H1 (cell line): ENCODE measurements around the gene ARNT2. TPM values are rescaled to one million over a fixed set of nuclear protein-coding genes. Genes with fewer than 3 reads are reported as not detected.
A peak's percentile ranks its signal among the peaks of the same experiment; 100 is the strongest.

Experiments
- CTCF ChIA-PET: fragments of 300-600 bp; sonication (Branson Sonifier 250); formaldehyde crosslinking; loops from one replicate; lab custom pipeline; 2021; ENCODE audit not compliant: partially characterized antibody; lab: Charles Lee
- POLR2A ChIA-PET: fragments of 300-600 bp; sonication (Branson Sonifier 250); formaldehyde crosslinking; loops from one replicate; lab custom pipeline; 2021; ENCODE audit warnings: inconsistent platforms; ENCODE audit not compliant: partially characterized antibody; lab: Charles Lee
- DNase-seq, 2 experiments: peaks; one replicate each; pipeline versions ENCODE4 v3.0.0 to v3.0.0-alpha.2; 2010 to 2022; ENCODE audit warnings: low spot score in 2 of 2, low read depth in 1 of 2, mixed read lengths in 1 of 2
- FAIRE-seq: peaks from 2 replicates; lab custom pipeline; 2011; peaks lifted over from hg19 to GRCh38; lab: Jason Lieb, UNC
- H2AFZ ChIP-seq: 2 replicates; pipeline ENCODE4 v1.8.1; 2012; ENCODE audit warnings: low read length, inconsistent platforms
- H2AK5ac ChIP-seq: 2 replicates; pipeline ENCODE4 v1.6.1; 2013; ENCODE audit warnings: low read depth, low read length
- H2BK120ac ChIP-seq: replicated peaks from 2 replicates; pipeline ENCODE3; 2013; ENCODE audit warnings: low read depth, low read length, inconsistent platforms
- H2BK12ac ChIP-seq: 2 replicates; pipeline ENCODE4 v1.6.1; 2013; ENCODE audit warnings: low read depth, low read length
- H2BK15ac ChIP-seq: 2 replicates; pipeline ENCODE4 v1.6.1; 2013; ENCODE audit warnings: low read length
- H2BK20ac ChIP-seq: 2 replicates; pipeline ENCODE4 v1.6.1; 2013; ENCODE audit warnings: low read length
- H2BK5ac ChIP-seq: 2 replicates; pipeline ENCODE4 v1.6.1; 2013; ENCODE audit warnings: low read depth, low read length
- H3K14ac ChIP-seq: 2 replicates; pipeline ENCODE4 v1.6.1; 2013; ENCODE audit warnings: inconsistent platforms; ENCODE audit not compliant: insufficient read length
- H3K18ac ChIP-seq: 2 replicates; pipeline ENCODE4 v1.6.1; 2013; ENCODE audit warnings: low read length; ENCODE audit errors: extremely low read depth
- H3K23ac ChIP-seq: 2 replicates; pipeline ENCODE4 v1.6.1; 2013; ENCODE audit warnings: inconsistent platforms; ENCODE audit not compliant: insufficient read length
- H3K23me2 ChIP-seq: 2 replicates; pipeline ENCODE4 v1.6.1; 2013; ENCODE audit warnings: low read depth, low read length
- H3K27ac ChIP-seq: 2 replicates; pipeline ENCODE4 v1.6.1; 2011; ENCODE audit warnings: low read depth, low read length, inconsistent platforms
- H3K27me3 ChIP-seq, 4 experiments: replicated peaks in 1 of 4; 1 replicate in 1 of 4; 2 replicates in 3 of 4; pipeline versions ENCODE4 v1.6.1 to v1.8.1; 2011 to 2013; ENCODE audit warnings: low read length in 3 of 4, mild to moderate bottlenecking in 3 of 4, inconsistent platforms in 2 of 4, mixed read lengths in 2 of 4, moderate library complexity in 1 of 4; ENCODE audit not compliant: control insufficient read depth in 3 of 4, insufficient read depth in 3 of 4; ENCODE audit errors: extremely low read depth in 1 of 4
- H3K36me3 ChIP-seq, 4 experiments: 2 replicates each; pipeline versions ENCODE4 v1.6.1 to v1.8.1; 2011 to 2013; ENCODE audit warnings: mild to moderate bottlenecking in 4 of 4, low read length in 3 of 4, moderate library complexity in 2 of 4, control low read depth in 1 of 4, inconsistent platforms in 1 of 4; ENCODE audit not compliant: insufficient read depth in 4 of 4, control insufficient read depth in 2 of 4
- H3K4ac ChIP-seq: replicated peaks from 2 replicates; pipeline ENCODE3; 2013; ENCODE audit warnings: low read length, low read depth, mixed read lengths, inconsistent platforms; ENCODE audit not compliant: insufficient read length
- H3K4me1 ChIP-seq, 4 experiments: replicated peaks in 1 of 4; 1 replicate in 1 of 4; 2 replicates in 3 of 4; pipeline versions ENCODE4 v1.6.1 to v1.8.1; 2011 to 2013; ENCODE audit warnings: low read length in 3 of 4, inconsistent platforms in 2 of 4, mixed read lengths in 1 of 4; ENCODE audit not compliant: insufficient read depth in 4 of 4, control insufficient read depth in 3 of 4
- H3K4me2 ChIP-seq, 2 experiments: 2 replicates each; pipeline versions ENCODE4 v1.6.1 to v1.8.1; 2011 to 2013; ENCODE audit warnings: low read depth in 2 of 2, low read length in 2 of 2, control low read depth in 1 of 2, inconsistent platforms in 1 of 2, mild to moderate bottlenecking in 1 of 2; ENCODE audit not compliant: insufficient read depth in 1 of 2
- H3K4me3 ChIP-seq, 4 experiments: fragments of 200-600, 300-600 bp in 1 of 4; sonication (generic), shearing (Covaris generic), sonication (Bioruptor Twin) in 1 of 4; 2 replicates each; pipeline versions ENCODE4 v1.5.1 to v1.8.1; 2011 to 2016; ENCODE audit warnings: low read length in 4 of 4, low read depth in 3 of 4, control low read depth in 2 of 4, inconsistent platforms in 2 of 4, mild to moderate bottlenecking in 2 of 4, mixed read lengths in 1 of 4, moderate library complexity in 1 of 4; ENCODE audit not compliant: insufficient read depth in 2 of 4; ENCODE audit errors: extremely low read depth in 1 of 4
- H3K56ac ChIP-seq: replicated peaks from 2 replicates; pipeline ENCODE3; 2013; ENCODE audit warnings: low read depth, mild to moderate bottlenecking, mixed read lengths, low read length, inconsistent platforms; ENCODE audit not compliant: insufficient read length
- H3K79me1 ChIP-seq: 2 replicates; pipeline ENCODE4 v1.6.1; 2013; ENCODE audit warnings: low read depth, low read length, control low read depth
- H3K79me2 ChIP-seq, 2 experiments: 2 replicates each; pipeline versions ENCODE4 v1.6.1 to v1.8.1; 2012 to 2013; ENCODE audit warnings: low read length in 2 of 2, mild to moderate bottlenecking in 2 of 2, inconsistent platforms in 1 of 2; ENCODE audit not compliant: insufficient read depth in 2 of 2, control insufficient read depth in 1 of 2
- H3K9ac ChIP-seq, 4 experiments: replicated peaks in 1 of 4; 1 replicate in 1 of 4; 2 replicates in 3 of 4; pipeline versions ENCODE4 v1.6.1 to v1.8.1; 2011 to 2013; ENCODE audit warnings: low read depth in 3 of 4, low read length in 3 of 4, control low read depth in 2 of 4, mild to moderate bottlenecking in 2 of 4, moderate library complexity in 2 of 4, inconsistent platforms in 1 of 4; ENCODE audit errors: extremely low read depth in 1 of 4
- H3K9me3 ChIP-seq, 2 experiments: 2 replicates each; pipeline versions ENCODE4 v1.6.1 to v1.8.1; 2012 to 2013; ENCODE audit warnings: mild to moderate bottlenecking in 2 of 2, moderate library complexity in 2 of 2, control low read depth in 1 of 2, inconsistent platforms in 1 of 2, low read depth in 1 of 2, low read length in 1 of 2, mixed read lengths in 1 of 2; ENCODE audit not compliant: insufficient read depth in 2 of 2
- H4K20me1 ChIP-seq, 2 experiments: replicated peaks in 1 of 2; 2 replicates each; pipeline versions ENCODE3 to v1.8.1; 2011 to 2013; ENCODE audit warnings: inconsistent platforms in 2 of 2, low read length in 2 of 2, mild to moderate bottlenecking in 1 of 2; ENCODE audit not compliant: insufficient read depth in 2 of 2, control insufficient read depth in 1 of 2
- H4K5ac ChIP-seq: 2 replicates; pipeline ENCODE4 v1.6.1; 2013; ENCODE audit warnings: low read length, low read depth, mixed read lengths, inconsistent platforms; ENCODE audit not compliant: insufficient read length
- H4K8ac ChIP-seq: 2 replicates; pipeline ENCODE4 v1.8.0; 2013; ENCODE audit warnings: mild to moderate bottlenecking, moderate library complexity, low read length, inconsistent platforms; ENCODE audit not compliant: insufficient read depth; ENCODE audit errors: extremely low read depth
- H4K91ac ChIP-seq: replicated peaks from 2 replicates; pipeline ENCODE3; 2013; ENCODE audit warnings: low read length, mixed read lengths, inconsistent platforms; ENCODE audit not compliant: insufficient read length
- GTF2F1 ChIP-seq: IDR thresholded peaks from 2 replicates; pipeline ENCODE4 v1.6.1; 2012; ENCODE audit warnings: low read depth, low read length, improper control_type of control experiment, borderline replicate concordance
- RAD21 ChIP-seq, 2 experiments: IDR thresholded peaks in 1 of 2; conservative IDR thresholded peaks in 1 of 2; 2 replicates each; pipeline ENCODE4 v1.6.1; 2011; ENCODE audit warnings: low read depth in 2 of 2, low read length in 2 of 2, improper control_type of control experiment in 1 of 2, inconsistent platforms in 1 of 2, mild to moderate bottlenecking in 1 of 2, moderate library complexity in 1 of 2
- SIRT6 ChIP-seq: IDR thresholded peaks from one replicate; pipeline ENCODE4 v1.7.1; 2012; ENCODE audit warnings: low read length, inconsistent platforms
- SUZ12 ChIP-seq: fragments of 200-600 bp; sonication (generic); IDR thresholded peaks from 2 replicates; pipeline ENCODE4 v1.6.1; 2012; ENCODE audit warnings: mild to moderate bottlenecking, inconsistent platforms, low read length, moderate library complexity, mixed read lengths
- WGBS, 2 experiments: shearing (Covaris generic) in 1 of 2; methylation state at CpG; one replicate each; pipeline versions ENCODE4 v1.1.6 to v1.1.7; 2013 to 2015; ENCODE audit warnings: low lambda C conversion rate in 2 of 2, mixed read lengths in 2 of 2, inconsistent platforms in 1 of 2, low coverage in 1 of 2, missing lambda C conversion rate in 1 of 2; ENCODE audit not compliant: insufficient replicate concordance in 2 of 2, insufficient coverage in 1 of 2, insufficient read length in 1 of 2; ENCODE audit errors: extremely low coverage in 1 of 2, missing lambda C conversion rate in 1 of 2; 5-methylcytosine and 5-hydroxymethylcytosine counted together
- polyA plus RNA-seq, 7 experiments: library from polyadenylated mRNA; depleted of rRNA in 3 of 7; stranded (reverse) in 5 of 7; unstranded in 2 of 7; fragments of >200 nt in 5 of 7; fragments of 200-250 nt in 2 of 7; gene quantifications; 1 replicate in 5 of 7; 2 replicates in 1 of 7; 4 replicates in 1 of 7; pipeline versions ENCODE4 v1.2.1 to v1.2.3, GENCODE V29; 2011 to 2013; ENCODE audit warnings: missing spikeins in 2 of 7, mixed read lengths in 2 of 7
- total RNA-seq: library from RNA; stranded (reverse); fragmentation: NEBNext Ultra II Directional; extraction: Animal tissue kit (Norgen Biotek cat#: 25700); gene quantifications from 2 replicates; pipeline ENCODE4 v1.2.1, GENCODE V29; 2021
- TF ChIP-seq, protein P1 (sequence below), 3 experiments: IDR thresholded peaks; 1 replicate in 2 of 3; 2 replicates in 1 of 3; pipeline versions ENCODE4 v1.5.1 to v1.6.1; 2011; ENCODE audit warnings: low read length in 3 of 3, mild to moderate bottlenecking in 3 of 3, inconsistent platforms in 2 of 3, low read depth in 1 of 3, moderate library complexity in 1 of 3; ENCODE audit not compliant: insufficient read depth in 1 of 3; ENCODE audit errors: control extremely low read depth in 1 of 3
- TF ChIP-seq, protein P2 (sequence below): IDR thresholded peaks from 2 replicates; pipeline ENCODE4 v1.6.1; 2011; ENCODE audit warnings: low read length, improper control_type of control experiment

The ARNT2 gene
- total and polyA plus RNA-seq, 2 of the 8 experiments (the other 6 are each of a cell fraction or from before 2014, with no cell fraction given) = 9.5 to 14.6 TPM

- Histone ChIP-seq H3K9me3 (no peaks in the 10 kb centered on the region), H4K5ac (no peak overlapping the region), H2BK12ac (no peak overlapping the region), H3K9ac (no peak overlapping the region), H3K14ac (no peak overlapping the region), H3K27ac (no peak overlapping the region), H4K91ac (no peak overlapping the region), H3K56ac (no peak overlapping the region), H3K4ac (no peak overlapping the region), H3K79me1 (no peaks in the 10 kb centered on the region), H2AK5ac (no peak overlapping the region), H2BK20ac (no peak overlapping the region), H3K23ac (no peak overlapping the region), H3K36me3 (0 out of 8 replicates have a peak, but pooled peaks cover 0 to 3% (median 0%) of the 10 kb centered on the region in 4 experiments), H3K23me2 (no peaks in the 10 kb centered on the region; the same call in 1 of the 2 replicates), H3K27me3 (no peaks in the 10 kb centered on the region), H2AFZ (no peak overlapping the region), H4K20me1 (peaks cover 0 to 1% of the 10 kb centered on the region in 2 experiments), H2BK120ac (no peak overlapping the region), H3K4me2 (no peak overlapping the region), H2BK5ac (no peak overlapping the region), H3K18ac (no peak overlapping the region), H3K79me2 (no peaks in the 10 kb centered on the region), H3K4me1 (no peaks in the 10 kb centered on the region; a peak in 1 of 7 replicates), H2BK15ac (no peak overlapping the region), H3K4me3 (no peak overlapping the region), H4K8ac (no peak overlapping the region; the same call in 1 of the 2 replicates)
- 83% methylated on average over 4 of the region's 4 CpGs; no CpG with 5 or more reads in 1 of the 2 experiments for WGBS, 2 experiments
- DNase-seq (peak in 1 of 2 experiments; percentile 39), FAIRE-seq (no peak)
- ChIA-PET POLR2A (no interaction called here), CTCF (interaction anchor here (1.0 to 3.0 kb wide), 7 partner anchors 13 to 267 kb away, joined by 3 to 21 read pairs (median 5); partner anchors contain the start of gene CEMIP)
- TF ChIP-seq, protein P1, sequence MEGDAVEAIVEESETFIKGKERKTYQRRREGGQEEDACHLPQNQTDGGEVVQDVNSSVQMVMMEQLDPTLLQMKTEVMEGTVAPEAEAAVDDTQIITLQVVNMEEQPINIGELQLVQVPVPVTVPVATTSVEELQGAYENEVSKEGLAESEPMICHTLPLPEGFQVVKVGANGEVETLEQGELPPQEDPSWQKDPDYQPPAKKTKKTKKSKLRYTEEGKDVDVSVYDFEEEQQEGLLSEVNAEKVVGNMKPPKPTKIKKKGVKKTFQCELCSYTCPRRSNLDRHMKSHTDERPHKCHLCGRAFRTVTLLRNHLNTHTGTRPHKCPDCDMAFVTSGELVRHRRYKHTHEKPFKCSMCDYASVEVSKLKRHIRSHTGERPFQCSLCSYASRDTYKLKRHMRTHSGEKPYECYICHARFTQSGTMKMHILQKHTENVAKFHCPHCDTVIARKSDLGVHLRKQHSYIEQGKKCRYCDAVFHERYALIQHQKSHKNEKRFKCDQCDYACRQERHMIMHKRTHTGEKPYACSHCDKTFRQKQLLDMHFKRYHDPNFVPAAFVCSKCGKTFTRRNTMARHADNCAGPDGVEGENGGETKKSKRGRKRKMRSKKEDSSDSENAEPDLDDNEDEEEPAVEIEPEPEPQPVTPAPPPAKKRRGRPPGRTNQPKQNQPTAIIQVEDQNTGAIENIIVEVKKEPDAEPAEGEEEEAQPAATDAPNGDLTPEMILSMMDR (IDR thresholded peaks at IDR 0.05; ENCODE audit: control extremely low read depth in 1 of 3, insufficient read depth in 1 of 3, low read depth in 1 of 3, low read length in 3 of 3) = peak in 2 of 3 experiments; percentile 37 to 46; a peak in 3 of 4 replicates
- no peak for TF ChIP-seq SIRT6
- peak; percentile 52 to 65 for TF ChIP-seq RAD21 (IDR thresholded peaks at IDR 0.05 in 1 of 2, conservative IDR thresholded peaks at IDR 0.05 in 1 of 2; ENCODE audit: low read depth in 2 of 2, low read length in 2 of 2)
- TF ChIP-seq, protein P2, sequence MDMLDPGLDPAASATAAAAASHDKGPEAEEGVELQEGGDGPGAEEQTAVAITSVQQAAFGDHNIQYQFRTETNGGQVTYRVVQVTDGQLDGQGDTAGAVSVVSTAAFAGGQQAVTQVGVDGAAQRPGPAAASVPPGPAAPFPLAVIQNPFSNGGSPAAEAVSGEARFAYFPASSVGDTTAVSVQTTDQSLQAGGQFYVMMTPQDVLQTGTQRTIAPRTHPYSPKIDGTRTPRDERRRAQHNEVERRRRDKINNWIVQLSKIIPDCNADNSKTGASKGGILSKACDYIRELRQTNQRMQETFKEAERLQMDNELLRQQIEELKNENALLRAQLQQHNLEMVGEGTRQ = no peak
- TF ChIP-seq SUZ12 = no peak
- TF ChIP-seq GTF2F1 = no peak
Measured at GRCh38 chr15:80512726-80513660, 108.8 kb downstream of the ARNT2 start.
